COLO668 (cell line): ENCODE measurements around the gene CLCNKB.
A peak's percentile ranks its signal among the peaks of the same experiment; 100 is the strongest.
"Not testable (repeated sequence)": the region's sequence is repeated elsewhere in the genome, so short reads cannot be mapped to it uniquely, and the experiment has no call there.

ENCODE experiments used
- DNase-seq: peaks from one replicate; lab custom pipeline; 2025; ENCODE audit not compliant: unreplicated experiment; lab: John Stamatoyannopoulos, UW

Gene CLCNKB

DNA sequence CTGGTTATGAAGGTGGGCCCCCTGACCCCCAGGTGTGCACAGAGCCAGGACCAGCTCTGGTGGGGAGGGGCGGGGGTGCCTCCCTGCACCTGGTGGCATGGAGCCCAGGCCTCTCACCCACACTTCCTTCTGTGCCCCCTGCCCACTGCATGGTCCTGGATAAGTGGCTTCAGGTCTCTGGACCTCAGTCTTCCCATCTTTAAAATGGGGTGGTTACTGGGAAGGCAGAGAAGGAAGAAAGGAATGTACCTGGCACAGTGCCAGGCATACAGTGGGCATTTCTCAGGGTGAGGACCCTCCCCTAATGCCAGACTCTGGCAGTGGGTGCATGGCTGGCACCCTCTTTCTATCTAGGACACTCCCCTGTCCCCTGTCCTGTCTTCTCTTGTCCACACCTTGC lies 14.3 kb upstream of the CLCNKB start:
- no peak for DNase-seq

- no peak for DNase-seq
Measured at GRCh38 chr1:16031551-16031950, 12.0 kb upstream of the CLCNKB start.

GRCh38 chr1:16032388-16033102 lies 11.0 kb upstream of the CLCNKB start:
- DNase-seq: peak; percentile 84

- DNase-seq: not testable (repeated sequence)
Measured at GRCh38 chr1:16033103-16033632, 10.4 kb upstream of the CLCNKB start.

DNA sequence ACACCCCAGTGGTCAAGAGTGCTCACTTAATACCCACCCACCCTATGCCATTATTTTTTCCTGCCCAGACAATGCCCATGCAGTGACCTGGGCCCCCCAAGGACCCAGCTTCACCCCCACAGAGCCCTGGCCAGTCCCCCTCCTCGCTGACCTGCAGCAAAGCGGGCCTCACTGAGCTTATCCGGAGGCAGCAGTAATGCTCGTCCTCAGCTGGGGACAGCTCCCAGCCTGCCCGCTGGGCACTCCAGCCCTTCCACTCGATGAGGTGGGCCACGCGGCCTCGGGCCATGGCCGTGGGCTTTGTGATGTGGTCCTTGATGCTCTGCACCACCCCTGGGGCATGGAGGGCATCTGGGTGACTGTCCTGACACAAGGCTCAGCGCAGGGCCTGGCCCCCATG lies 7.1 kb upstream of the CLCNKB start:
- not testable (repeated sequence) for DNase-seq

DNA sequence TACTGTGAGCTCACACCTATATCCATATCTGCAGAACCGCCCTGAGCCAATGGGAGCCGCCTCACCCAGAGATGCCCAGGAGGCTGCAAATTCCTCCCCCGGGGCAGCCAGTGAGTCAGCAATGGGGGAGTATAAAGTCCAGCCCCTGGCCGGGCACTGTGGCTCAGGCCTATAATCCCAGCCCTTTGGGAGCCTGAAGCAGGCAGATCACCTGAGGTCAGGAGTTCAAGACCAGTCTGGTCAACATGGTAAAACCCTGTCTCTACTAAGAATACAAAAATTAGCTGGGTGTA lies 5.0 kb upstream of the CLCNKB start:
- no peak for DNase-seq

DNA sequence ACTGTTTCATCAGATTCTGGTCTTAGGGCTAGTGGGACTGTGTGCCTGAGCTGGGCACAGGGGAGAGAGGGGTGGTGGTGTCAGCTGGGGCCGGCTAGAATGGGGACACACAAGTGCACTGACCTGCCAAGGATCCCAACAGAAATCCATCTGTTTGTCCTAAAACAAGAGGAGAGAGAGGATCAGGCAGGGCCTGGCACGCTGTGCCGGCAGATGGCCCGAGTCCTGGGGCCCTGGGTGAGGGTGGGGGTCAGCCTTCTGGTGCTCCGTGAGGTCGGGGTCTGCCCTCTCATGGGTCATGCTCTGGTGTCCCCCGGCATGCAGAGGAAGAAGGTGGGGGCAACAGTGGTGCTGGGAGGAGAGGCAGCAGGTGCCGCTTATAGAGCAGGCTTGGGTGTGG lies 3.7 kb upstream of the CLCNKB start:
- not testable (repeated sequence) for DNase-seq

- no peak for DNase-seq
Measured at GRCh38 chr1:16041200-16041599, 2.4 kb upstream of the CLCNKB start.

GRCh38 chr1:16042096-16042495 lies 1.5 kb upstream of the CLCNKB start:
- DNase-seq: no peak

- not testable (repeated sequence) for DNase-seq
Measured at GRCh38 chr1:16042654-16043053, 928 bp upstream of the CLCNKB start.

- no peak for DNase-seq
Measured at GRCh38 chr1:16043950-16044349, 368 bp downstream of the CLCNKB start.

GRCh38 chr1:16046842-16047241 lies 3.3 kb downstream of the CLCNKB start:
- DNase-seq: no peak

DNA sequence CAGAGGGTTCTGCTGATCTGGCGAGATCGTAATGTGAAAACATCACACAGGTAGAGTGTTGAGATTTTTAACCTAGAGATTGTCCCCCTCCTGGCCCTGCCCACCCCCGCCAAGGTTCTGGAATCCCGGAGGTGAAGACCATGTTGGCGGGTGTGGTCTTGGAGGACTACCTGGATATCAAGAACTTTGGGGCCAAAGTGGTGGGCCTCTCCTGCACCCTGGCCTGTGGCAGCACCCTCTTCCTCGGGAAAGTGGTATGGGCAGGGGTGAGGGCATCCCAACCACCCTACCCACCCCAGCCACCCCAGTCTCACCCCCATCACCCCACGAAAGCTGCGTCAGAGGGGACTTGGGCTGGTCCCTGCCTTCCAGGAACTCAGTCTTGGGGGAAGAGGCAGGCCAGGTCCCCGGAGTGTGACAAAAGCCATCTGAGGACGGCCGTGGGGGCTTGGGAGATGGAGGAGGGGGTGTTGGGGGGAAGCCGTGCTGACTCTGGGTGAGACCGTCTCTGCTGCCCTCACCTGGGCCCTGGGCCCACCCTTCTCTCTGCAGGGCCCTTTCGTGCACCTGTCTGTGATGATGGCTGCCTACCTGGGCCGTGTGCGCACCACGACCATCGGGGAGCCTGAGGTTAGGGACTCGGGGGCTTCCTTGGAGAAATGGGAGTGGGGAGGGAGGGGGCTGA lies 4.4 kb downstream of the CLCNKB start:
- no peak for DNase-seq

GRCh38 chr1:16048573-16049189 lies 5.1 kb downstream of the CLCNKB start:
- no peak for DNase-seq

DNA sequence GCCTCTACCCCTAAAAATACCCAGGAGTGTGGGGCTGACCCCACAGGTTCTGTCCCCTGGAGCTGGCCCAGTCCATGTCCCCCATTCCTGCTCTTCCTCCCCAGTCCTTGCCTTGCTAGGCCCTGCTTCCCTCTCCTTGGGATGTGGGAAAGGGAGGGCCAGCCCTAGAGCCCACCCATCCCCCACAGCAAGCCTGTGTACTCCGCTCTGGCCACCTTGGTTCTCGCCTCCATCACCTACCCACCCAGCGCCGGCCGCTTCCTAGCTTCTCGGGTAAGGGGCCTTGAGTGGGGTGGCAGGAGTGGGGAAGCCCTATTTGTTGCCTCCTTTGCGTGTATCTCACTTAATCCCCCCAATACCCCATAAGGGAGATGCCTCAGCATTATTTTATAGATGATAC lies 6.7 kb downstream of the CLCNKB start:
- no peak for DNase-seq

DNA sequence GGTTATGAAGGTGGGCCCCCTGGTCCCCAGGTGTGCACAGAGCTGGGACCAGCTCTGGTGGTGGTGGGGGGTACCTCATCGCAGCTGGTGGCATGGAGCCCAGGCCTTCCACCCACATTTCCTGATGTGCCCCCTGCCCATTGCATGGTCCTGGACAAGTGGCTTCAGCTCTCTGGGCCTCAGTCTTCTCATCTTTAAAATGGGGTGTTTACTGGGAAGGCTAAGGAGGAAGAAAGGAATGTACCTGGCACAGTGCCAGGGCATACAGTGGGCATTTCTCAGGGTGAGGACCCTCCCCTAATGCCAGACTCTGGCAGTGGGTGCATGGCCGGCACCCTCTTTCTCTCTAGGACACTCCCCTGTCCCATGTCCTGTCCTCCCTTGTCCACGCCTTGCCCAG lies 7.5 kb downstream of the CLCNKB start:
- DNase-seq: no peak

- not testable (repeated sequence) for DNase-seq
Measured at GRCh38 chr1:16051949-16052348, 8.4 kb downstream of the CLCNKB start.

GRCh38 chr1:16053781-16054502 lies 10.4 kb downstream of the CLCNKB start:
- DNase-seq: no peak

GRCh38 chr1:16054598-16055540 lies 11.3 kb downstream of the CLCNKB start:
- no peak for DNase-seq
